Measurements from ENCODE around the gene CALHM2. TPM values are rescaled to one million over a fixed set of nuclear protein-coding genes. Genes with fewer than 3 reads are reported as not detected.

CALHM2 gene
- total RNA-seq, 1 experiment from 2014 or later = not detected

DNA sequence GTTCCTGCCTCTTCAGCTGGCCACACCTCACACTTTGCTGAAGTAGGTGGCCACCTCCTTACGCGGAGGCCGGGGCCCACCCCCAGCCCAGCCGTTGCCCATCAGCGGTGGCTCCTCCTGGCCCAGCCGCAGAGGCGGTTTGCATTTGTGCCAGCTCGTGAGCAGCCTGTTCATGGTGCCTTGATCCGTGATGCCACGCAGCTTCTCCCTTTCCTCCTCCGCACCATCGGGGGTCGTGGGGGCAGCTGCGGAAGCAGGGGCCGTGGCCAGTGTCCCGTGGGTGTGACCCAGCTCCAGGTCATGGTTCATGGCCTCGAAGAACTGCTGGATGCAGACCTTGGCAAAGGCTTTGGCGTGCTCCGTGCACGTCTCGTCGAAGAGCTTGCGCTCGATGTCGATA, 3.1 kb upstream of the CALHM2 start:
- H2AFZ ChIP-seq (ENCODE audit: low read length) = no peak overlapping the region
- Mint-ChIP-seq H3K4me3 (no peak overlapping the region), H3K4me1 (peaks cover 8 to 19% of the 10 kb centered on the region in 2 experiments), H3K27me3 (ENCODE audit: low read depth) (no peaks in the 10 kb centered on the region; the same call in 1 of the 2 replicates), H3K9me3 (no peaks in the 10 kb centered on the region), H3K27ac (no peak overlapping the region), H3K36me3 (ENCODE audit: insufficient read depth in 1 of 3, low read depth in 3 of 3) (0 out of 7 replicates have a peak, but pooled peaks cover 0 to 2% (median 0%) of the 10 kb centered on the region in 3 experiments)
- H3K56ac ChIP-seq (ENCODE audit: insufficient read length, low read depth, low read length) = no peak overlapping the region
- H4K8ac ChIP-seq (replicated peaks; ENCODE audit: insufficient read length, low read depth, low read length) = no peak overlapping the region
- H2BK20ac ChIP-seq (ENCODE audit: low read depth, low read length, poor library complexity, severe bottlenecking) = no peak overlapping the region
- H3K18ac ChIP-seq (ENCODE audit: insufficient read length, low read depth, low read length) = no peak overlapping the region
- no peaks in the 10 kb centered on the region for H3K9me3 ChIP-seq (ENCODE audit: control insufficient read depth, low read depth, low read length)
- no peak overlapping the region for H4K5ac ChIP-seq (ENCODE audit: insufficient read length, low read depth, low read length)
- H4K91ac ChIP-seq (ENCODE audit: insufficient read length, low read depth, low read length) = no peak overlapping the region
- H3K27ac ChIP-seq (ENCODE audit: insufficient read length, low read depth, low read length) = no peak overlapping the region
- WGBS (ENCODE audit: extremely low coverage, insufficient read length, low lambda C conversion rate) = no CpG with 5 or more reads among the region's 25 CpGs
- no peak overlapping the region for H2BK5ac ChIP-seq (ENCODE audit: insufficient read length, low read length)
- H3T11ph ChIP-seq (ENCODE audit: low read length) = no peak overlapping the region
- no peak overlapping the region for H2BK15ac ChIP-seq (ENCODE audit: low read depth, low read length)
- H3K79me2 ChIP-seq (ENCODE audit: insufficient read depth, low read length) = no peaks in the 10 kb centered on the region
- H2BK12ac ChIP-seq (ENCODE audit: insufficient read length, low read depth, low read length) = no peak overlapping the region
- H3K4me1 ChIP-seq (ENCODE audit: insufficient read depth, low read length) = no peaks in the 10 kb centered on the region; the same call in 1 of the 2 replicates
- no peak overlapping the region for H3K14ac ChIP-seq (ENCODE audit: insufficient read depth, low read length)
- H3K9ac ChIP-seq (ENCODE audit: extremely low read depth, insufficient read length, low read length) = no peak overlapping the region
- no peak overlapping the region for H3K4me2 ChIP-seq (ENCODE audit: insufficient read depth, insufficient read length, low read length)
- H3K4ac ChIP-seq (ENCODE audit: low read depth, low read length) = no peak overlapping the region
- no peaks in the 10 kb centered on the region for H3K27me3 ChIP-seq (ENCODE audit: insufficient read depth, low read length)
- no peak overlapping the region for H2AK5ac ChIP-seq (ENCODE audit: insufficient read length, low read length)
- no peak overlapping the region for H2BK120ac ChIP-seq (ENCODE audit: low read depth, low read length, poor library complexity, severe bottlenecking)
- no peaks in the 10 kb centered on the region for H3K23me2 ChIP-seq (ENCODE audit: insufficient read length, low read depth, low read length, poor library complexity, severe bottlenecking)
- peak; percentile 23 for DNase-seq
- no peaks in the 10 kb centered on the region for H4K20me1 ChIP-seq (ENCODE audit: control insufficient read depth, insufficient read depth, insufficient read length)
- no peak overlapping the region for H3K23ac ChIP-seq (ENCODE audit: insufficient read length, low read depth, low read length)
- TF ChIP-seq, protein P1, sequence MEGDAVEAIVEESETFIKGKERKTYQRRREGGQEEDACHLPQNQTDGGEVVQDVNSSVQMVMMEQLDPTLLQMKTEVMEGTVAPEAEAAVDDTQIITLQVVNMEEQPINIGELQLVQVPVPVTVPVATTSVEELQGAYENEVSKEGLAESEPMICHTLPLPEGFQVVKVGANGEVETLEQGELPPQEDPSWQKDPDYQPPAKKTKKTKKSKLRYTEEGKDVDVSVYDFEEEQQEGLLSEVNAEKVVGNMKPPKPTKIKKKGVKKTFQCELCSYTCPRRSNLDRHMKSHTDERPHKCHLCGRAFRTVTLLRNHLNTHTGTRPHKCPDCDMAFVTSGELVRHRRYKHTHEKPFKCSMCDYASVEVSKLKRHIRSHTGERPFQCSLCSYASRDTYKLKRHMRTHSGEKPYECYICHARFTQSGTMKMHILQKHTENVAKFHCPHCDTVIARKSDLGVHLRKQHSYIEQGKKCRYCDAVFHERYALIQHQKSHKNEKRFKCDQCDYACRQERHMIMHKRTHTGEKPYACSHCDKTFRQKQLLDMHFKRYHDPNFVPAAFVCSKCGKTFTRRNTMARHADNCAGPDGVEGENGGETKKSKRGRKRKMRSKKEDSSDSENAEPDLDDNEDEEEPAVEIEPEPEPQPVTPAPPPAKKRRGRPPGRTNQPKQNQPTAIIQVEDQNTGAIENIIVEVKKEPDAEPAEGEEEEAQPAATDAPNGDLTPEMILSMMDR (conservative IDR thresholded peaks at IDR 0.05) = no peak
- no peaks in the 10 kb centered on the region for H3K79me1 ChIP-seq (ENCODE audit: insufficient read depth, low read depth, low read length, poor library complexity, severe bottlenecking)

All from H9 (cell line).